Trophoblast cell (in vitro differentiated cells and primary cell): ENCODE measurements around the gene PRKN.

Experiments used
- DNase-seq, 2 donors: peaks; one replicate each; pipeline ENCODE4 v3.0.0-alpha.2; 2016
- H2AFZ ChIP-seq: 2 replicates; pipeline ENCODE4 v1.6.1; 2013; ENCODE audit warnings: low read length, moderate library complexity, mild to moderate bottlenecking; ENCODE audit not compliant: insufficient read depth, poor library complexity
- H2AK5ac ChIP-seq: 2 replicates; pipeline ENCODE4 v1.6.1; 2013; ENCODE audit warnings: mild to moderate bottlenecking, low read length
- H2BK120ac ChIP-seq: 2 replicates; pipeline ENCODE4 v1.6.1; 2013; ENCODE audit warnings: low read length, mild to moderate bottlenecking, moderate library complexity; ENCODE audit not compliant: insufficient read depth, poor library complexity
- H2BK12ac ChIP-seq: 2 replicates; pipeline ENCODE4 v1.6.1; 2013; ENCODE audit warnings: mild to moderate bottlenecking, low read length, moderate library complexity
- H2BK5ac ChIP-seq: 2 replicates; pipeline ENCODE4 v1.6.1; 2013; ENCODE audit warnings: low read length, low read depth, moderate library complexity, mild to moderate bottlenecking; ENCODE audit not compliant: poor library complexity
- H3K14ac ChIP-seq: 2 replicates; pipeline ENCODE4 v1.6.1; 2013; ENCODE audit warnings: mild to moderate bottlenecking, low read length
- H3K18ac ChIP-seq: 2 replicates; pipeline ENCODE4 v1.6.1; 2013; ENCODE audit warnings: mild to moderate bottlenecking, low read length
- H3K23ac ChIP-seq: 2 replicates; pipeline ENCODE4 v1.6.1; 2013; ENCODE audit warnings: low read length
- H3K27ac ChIP-seq: 2 replicates; pipeline ENCODE4 v1.5.1; 2013; ENCODE audit warnings: low read depth, mild to moderate bottlenecking, inconsistent platforms, low read length, moderate library complexity
- H3K27me3 ChIP-seq: 2 replicates; pipeline ENCODE4 v1.6.1; 2013; ENCODE audit warnings: inconsistent platforms, mild to moderate bottlenecking, low read length, moderate library complexity; ENCODE audit not compliant: insufficient read depth
- H3K36me3 ChIP-seq, 2 experiments: 1 replicate in 1 of 2; 2 replicates in 1 of 2; pipeline ENCODE4 v1.6.1; 2013; ENCODE audit warnings: low read length in 2 of 2, mild to moderate bottlenecking in 2 of 2, moderate library complexity in 1 of 2; ENCODE audit not compliant: insufficient read depth in 2 of 2, control insufficient read depth in 1 of 2
- H3K4ac ChIP-seq: 2 replicates; pipeline ENCODE4 v1.6.1; 2013; ENCODE audit warnings: low read depth, mild to moderate bottlenecking, low read length, moderate library complexity
- H3K4me1 ChIP-seq, 2 experiments: 1 replicate in 1 of 2; 2 replicates in 1 of 2; pipeline ENCODE4 v1.6.1; 2013; ENCODE audit warnings: low read length in 2 of 2, mild to moderate bottlenecking in 2 of 2, moderate library complexity in 1 of 2; ENCODE audit not compliant: insufficient read depth in 2 of 2, control insufficient read depth in 1 of 2
- H3K4me2 ChIP-seq: 2 replicates; pipeline ENCODE4 v1.6.1; 2013; ENCODE audit warnings: inconsistent platforms, mild to moderate bottlenecking, low read length, moderate library complexity
- H3K4me3 ChIP-seq: 2 replicates; pipeline ENCODE4 v1.5.1; 2013; ENCODE audit warnings: mild to moderate bottlenecking, low read depth, low read length, inconsistent platforms
- H3K79me1 ChIP-seq: one replicate; pipeline ENCODE4 v1.6.1; 2013; ENCODE audit warnings: low read length
- H3K79me2 ChIP-seq: 2 replicates; pipeline ENCODE4 v1.6.1; 2013; ENCODE audit warnings: low read length, mild to moderate bottlenecking; ENCODE audit not compliant: control insufficient read depth, insufficient read depth, poor library complexity
- H3K9ac ChIP-seq: 2 replicates; pipeline ENCODE4 v1.6.1; 2013; ENCODE audit warnings: mild to moderate bottlenecking, low read length
- H3K9me3 ChIP-seq: 2 replicates; pipeline ENCODE4 v1.6.1; 2013; ENCODE audit warnings: low read depth, mild to moderate bottlenecking, control low read depth, inconsistent platforms, low read length; ENCODE audit not compliant: insufficient read depth
- H4K12ac ChIP-seq: 2 replicates; pipeline ENCODE4 v1.6.1; 2013; ENCODE audit warnings: low read depth, mild to moderate bottlenecking, low read length, moderate library complexity
- H4K8ac ChIP-seq: 2 replicates; pipeline ENCODE4 v1.6.1; 2013; ENCODE audit warnings: low read depth, mild to moderate bottlenecking, low read length, moderate library complexity
- H4K91ac ChIP-seq: one replicate; pipeline ENCODE4 v1.6.1; 2013; ENCODE audit warnings: low read depth, mild to moderate bottlenecking, low read length, moderate library complexity
- WGBS: extraction: QIAGEN DNeasy Blood & Tissue Kit; methylation state at CpG from one replicate; pipeline ENCODE4 v1.1.7; 2013; ENCODE audit warnings: missing lambda C conversion rate; ENCODE audit not compliant: insufficient read length, insufficient coverage; ENCODE audit errors: extremely low coverage; 5-methylcytosine and 5-hydroxymethylcytosine counted together

Gene PRKN

DNA sequence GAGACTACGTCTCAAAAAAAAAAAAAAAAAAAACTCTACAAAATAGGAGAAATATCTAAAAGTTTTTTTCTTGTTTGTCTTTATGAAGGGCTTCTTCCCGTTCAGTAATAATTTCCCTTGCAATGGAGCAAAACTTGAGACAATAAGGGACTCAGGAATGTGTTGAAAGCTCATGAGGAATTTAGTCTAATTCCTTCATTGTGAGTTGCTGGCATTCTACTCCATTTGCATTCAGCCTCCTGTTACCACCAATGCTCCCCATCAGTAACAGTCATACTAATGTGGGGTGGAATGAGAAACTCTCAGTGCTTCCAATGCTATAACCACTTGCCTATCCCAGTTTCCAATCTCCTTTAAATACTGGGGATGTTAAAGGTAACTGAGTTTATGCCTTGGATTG lies 877.0 kb downstream of the PRKN start:
- no peaks in the 10 kb centered on the region for H3K79me2 ChIP-seq
- no peak overlapping the region for H2BK12ac ChIP-seq
- H4K8ac ChIP-seq: no peak overlapping the region
- H3K9ac ChIP-seq: no peak overlapping the region
- no peaks in the 10 kb centered on the region for H3K4me1 ChIP-seq
- H3K4me3 ChIP-seq: no peak overlapping the region
- no peak overlapping the region for H4K12ac ChIP-seq
- peak; percentile 58 to 81 for DNase-seq
- no peak overlapping the region for H4K91ac ChIP-seq
- H3K27me3 ChIP-seq: no peaks in the 10 kb centered on the region
- no peak overlapping the region for H2AK5ac ChIP-seq
- no CpG with 5 or more reads among the region's 2 CpGs for WGBS
- no peak overlapping the region for H2AFZ ChIP-seq
- H3K18ac ChIP-seq: no peak overlapping the region
- H3K27ac ChIP-seq: no peak overlapping the region
- H2BK5ac ChIP-seq: no peak overlapping the region
- no peaks in the 10 kb centered on the region for H3K79me1 ChIP-seq
- H3K14ac ChIP-seq: no peak overlapping the region
- no peak overlapping the region for H3K4me2 ChIP-seq
- no peak overlapping the region for H3K4ac ChIP-seq
- no peak overlapping the region for H2BK120ac ChIP-seq
- no peaks in the 10 kb centered on the region for H3K9me3 ChIP-seq
- no peak overlapping the region for H3K23ac ChIP-seq
- H3K36me3 ChIP-seq: no peaks in the 10 kb centered on the region

DNA sequence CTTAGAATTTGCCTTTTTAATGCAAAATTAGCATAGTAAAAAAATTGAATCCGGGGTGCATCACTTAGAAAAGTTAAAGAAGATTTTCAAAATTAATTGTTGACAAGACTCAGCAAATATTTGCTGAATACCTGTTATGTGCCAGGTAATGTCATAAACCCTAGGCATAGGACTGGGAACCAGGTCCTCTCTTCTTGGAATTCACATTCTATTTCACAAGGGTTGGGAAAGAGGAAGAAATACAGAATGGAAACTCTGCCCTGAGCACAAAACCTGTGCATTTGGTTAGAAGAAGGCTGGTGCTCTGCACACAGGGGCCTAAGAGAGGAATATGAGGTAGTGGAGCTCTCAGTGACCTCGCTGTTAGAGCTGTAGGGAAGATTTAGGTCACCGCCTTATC lies 879.9 kb downstream of the PRKN start:
- H3K36me3 ChIP-seq: no peaks in the 10 kb centered on the region
- no peak overlapping the region for H3K4ac ChIP-seq
- no peaks in the 10 kb centered on the region for H3K79me1 ChIP-seq
- no peak overlapping the region for H2AK5ac ChIP-seq
- WGBS: no CpG with 5 or more reads among the region's 3 CpGs
- no peak overlapping the region for H2BK120ac ChIP-seq
- H3K9ac ChIP-seq: no peak overlapping the region
- H3K18ac ChIP-seq: no peak overlapping the region
- no peak overlapping the region for H3K4me2 ChIP-seq
- no peak overlapping the region for H3K27ac ChIP-seq
- H2BK5ac ChIP-seq: no peak overlapping the region
- H2BK12ac ChIP-seq: no peak overlapping the region
- H2AFZ ChIP-seq: no peak overlapping the region
- no peaks in the 10 kb centered on the region for H3K79me2 ChIP-seq
- no peaks in the 10 kb centered on the region for H3K4me1 ChIP-seq
- DNase-seq: peak in 1 of 2 donors; percentile 32
- H4K8ac ChIP-seq: no peak overlapping the region
- no peak overlapping the region for H3K23ac ChIP-seq
- H4K12ac ChIP-seq: no peak overlapping the region
- H3K4me3 ChIP-seq: no peak overlapping the region
- no peaks in the 10 kb centered on the region for H3K9me3 ChIP-seq
- no peak overlapping the region for H3K14ac ChIP-seq
- H4K91ac ChIP-seq: no peak overlapping the region
- no peaks in the 10 kb centered on the region for H3K27me3 ChIP-seq

DNA sequence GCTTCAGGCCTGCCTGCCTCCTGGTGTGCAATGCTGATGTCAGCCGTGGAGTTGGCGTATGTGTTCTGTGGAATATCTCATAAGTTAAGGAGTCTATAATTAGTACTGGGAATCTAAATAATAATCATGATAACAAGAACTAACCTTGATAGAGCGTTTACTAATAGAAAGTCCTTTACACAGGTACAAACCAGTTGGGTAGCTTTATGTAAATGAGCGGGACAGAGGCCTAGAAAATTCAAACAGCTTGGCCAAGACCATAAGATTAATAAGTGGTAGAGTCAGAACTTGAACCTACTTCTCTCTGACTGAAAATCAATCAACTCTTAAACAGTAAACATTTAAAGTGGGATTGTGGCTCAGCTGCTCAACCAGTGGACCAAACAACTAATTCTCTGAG lies 882.8 kb downstream of the PRKN start:
- H3K4me2 ChIP-seq: no peak overlapping the region
- H3K4me1 ChIP-seq: no peaks in the 10 kb centered on the region
- no peak overlapping the region for H3K23ac ChIP-seq
- H2BK12ac ChIP-seq: no peak overlapping the region
- H4K12ac ChIP-seq: no peak overlapping the region
- no peaks in the 10 kb centered on the region for H3K79me2 ChIP-seq
- DNase-seq: no peak
- no peak overlapping the region for H2AFZ ChIP-seq
- no peaks in the 10 kb centered on the region for H3K79me1 ChIP-seq
- H2BK5ac ChIP-seq: no peak overlapping the region
- H3K4me3 ChIP-seq: no peak overlapping the region
- H4K91ac ChIP-seq: no peak overlapping the region
- no peaks in the 10 kb centered on the region for H3K36me3 ChIP-seq
- H3K27me3 ChIP-seq: no peaks in the 10 kb centered on the region
- H3K27ac ChIP-seq: no peak overlapping the region
- no peak overlapping the region for H3K14ac ChIP-seq
- H3K9ac ChIP-seq: no peak overlapping the region
- no peak overlapping the region for H3K4ac ChIP-seq
- no peak overlapping the region for H4K8ac ChIP-seq
- WGBS: no CpG with 5 or more reads among the region's 4 CpGs
- no peak overlapping the region for H2AK5ac ChIP-seq
- no peak overlapping the region for H3K18ac ChIP-seq
- no peaks in the 10 kb centered on the region for H3K9me3 ChIP-seq
- no peak overlapping the region for H2BK120ac ChIP-seq

DNA sequence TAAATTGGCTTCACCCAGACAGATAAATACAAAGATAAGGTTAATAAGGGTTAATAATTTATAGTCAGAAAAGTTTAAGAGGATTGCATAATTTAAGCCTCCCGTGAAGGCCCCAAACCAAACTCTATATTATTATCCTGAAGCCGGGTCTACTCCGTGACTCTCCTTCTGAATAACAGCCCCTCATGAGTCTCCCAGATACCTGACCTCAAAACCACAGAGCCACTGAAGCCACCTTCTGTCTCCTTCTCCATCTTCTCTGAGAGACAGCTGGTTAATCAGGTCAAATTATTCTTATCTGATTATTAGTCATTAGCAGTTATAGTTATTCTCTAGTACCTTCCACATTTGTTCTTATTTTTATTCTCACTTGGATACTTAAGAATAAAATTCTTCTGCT lies 884.5 kb downstream of the PRKN start:
- Histone ChIP-seq H3K4me2 (no peak overlapping the region), H3K36me3 (no peaks in the 10 kb centered on the region), H3K9ac (no peak overlapping the region), H2AK5ac (no peak overlapping the region), H3K14ac (no peak overlapping the region), H3K4me1 (peaks cover 0 to 2% of the 10 kb centered on the region in 2 experiments), H2BK120ac (no peak overlapping the region), H3K4ac (no peak overlapping the region), H3K27me3 (no peaks in the 10 kb centered on the region), H3K23ac (no peak overlapping the region), H2AFZ (no peak overlapping the region), H3K79me2 (no peaks in the 10 kb centered on the region), H3K27ac (no peak overlapping the region), H3K4me3 (no peak overlapping the region), H3K18ac (no peak overlapping the region), H4K8ac (no peak overlapping the region), H2BK12ac (no peak overlapping the region), H4K91ac (no peak overlapping the region), H3K79me1 (no peaks in the 10 kb centered on the region), H3K9me3 (no peaks in the 10 kb centered on the region), H4K12ac (no peak overlapping the region), H2BK5ac (no peak overlapping the region)
- no peak for DNase-seq
- no CpG with 5 or more reads among the region's 3 CpGs for WGBS
